Sigmoid colon (tissue), 7 donors: ENCODE measurements around the gene ZNF202. TPM values are rescaled to one million over a fixed set of nuclear protein-coding genes. Genes with fewer than 3 reads are reported as not detected.

Experiments
- DNase-seq: peaks from one replicate; pipeline ENCODE4 v3.0.0-alpha.2; 2019
- H3K27ac ChIP-seq, 4 donors: fragments of 200-600 bp; sonication (generic); one replicate each; pipeline ENCODE4 v1.5.1; 2016 to 2019; ENCODE audit warnings: mild to moderate bottlenecking in 1 of 4
- H3K27me3 ChIP-seq, 3 donors: fragments of 200-600 bp; sonication (generic); one replicate each; pipeline ENCODE4 v1.5.1; 2019; ENCODE audit warnings: mild to moderate bottlenecking in 1 of 3
- H3K36me3 ChIP-seq, 4 donors: fragments of 200-600 bp; sonication (generic); one replicate each; pipeline ENCODE4 v1.5.1; 2016 to 2019
- H3K4me1 ChIP-seq, 4 donors: fragments of 200-600 bp; sonication (generic); one replicate each; pipeline ENCODE4 v1.5.1; 2017 to 2019
- H3K4me3 ChIP-seq, 4 donors: fragments of 200-600 bp; sonication (generic); one replicate each; pipeline ENCODE4 v1.5.1; 2017 to 2019; ENCODE audit warnings: mild to moderate bottlenecking in 2 of 4, moderate library complexity in 1 of 4
- H3K9me3 ChIP-seq, 4 donors: fragments of 200-600 bp in 3 of 4; sonication (generic) in 3 of 4; one replicate each; pipeline versions ENCODE4 v1.5.1 to v1.6.1; 2013 to 2019
- CTCF ChIP-seq, 4 experiments: fragments of 450-650 bp in 3 of 4; fragments of 200-600 bp in 1 of 4; IDR thresholded peaks; one replicate each; pipeline ENCODE4 v1.5.1; 2016 to 2019; ENCODE audit warnings: antibody characterized with exemption in 4 of 4, mild to moderate bottlenecking in 3 of 4, moderate library complexity in 2 of 4
- EP300 ChIP-seq, 4 donors: sonication (generic); formaldehyde crosslinking; IDR thresholded peaks; one replicate each; pipeline ENCODE4 v1.6.1; 2017; ENCODE audit warnings: antibody characterized with exemption in 4 of 4
- POLR2A ChIP-seq, 2 donors: fragments of 450-650 bp; IDR thresholded peaks; one replicate each; pipeline ENCODE4 v1.6.1; 2016; ENCODE audit warnings: antibody characterized with exemption in 2 of 2, mild to moderate bottlenecking in 2 of 2, moderate library complexity in 2 of 2
- POLR2AphosphoS5 ChIP-seq, 4 donors: sonication (generic); formaldehyde crosslinking; IDR thresholded peaks; one replicate each; pipeline ENCODE4 v1.6.1; 2017; ENCODE audit warnings: antibody characterized with exemption in 4 of 4
- WGBS, 2 donors: extraction: QIAGEN DNeasy Blood & Tissue Kit; methylation state at CpG; one replicate each; pipeline ENCODE4 v1.1.7; 2013; 5-methylcytosine and 5-hydroxymethylcytosine counted together
- intact Hi-C: fragments of 100-400 bp; cut with DNase I; formaldehyde crosslinking; loops from one replicate; pipeline ENCODE4 v1.15.1; 2023
- polyA plus RNA-seq, 3 donors: library from polyadenylated mRNA; stranded (reverse); fragments of 200-250 nt; gene quantifications; one replicate each; pipeline ENCODE4 v1.2.3, GENCODE V29; 2013
- total RNA-seq, 4 donors: library from RNA; depleted of rRNA; stranded (reverse); fragments of >200 nt; gene quantifications; one replicate each; pipeline ENCODE4 v1.1.0, GENCODE V29; 2016
- donor health status: healthy with polysubstance abuse.
- donor health status: Bipolar disorder and iron deficiency.
- donor health status: healthy.

Gene ZNF202
- total and polyA plus RNA-seq, 7 donors, result 1.2 to 8.1 (median 6.3) TPM

GRCh38 chr11:123770712-123771111 lies 29.3 kb upstream of the ZNF202 start:
- DNase-seq, result no peak
- no peaks in the 10 kb centered on the region for H3K27me3 ChIP-seq
- H3K4me1 ChIP-seq, result no peaks in the 10 kb centered on the region
- H3K4me3 ChIP-seq, result no peak overlapping the region
- H3K36me3 ChIP-seq, result no peaks in the 10 kb centered on the region
- H3K27ac ChIP-seq, result no peak overlapping the region
- intact Hi-C loops, result no loop called here
- no peaks in the 10 kb centered on the region for H3K9me3 ChIP-seq
- no peak for TF ChIP-seq CTCF (IDR thresholded peaks at IDR 0.05)
- TF ChIP-seq EP300 (IDR thresholded peaks at IDR 0.05), result no peak
- TF ChIP-seq POLR2AphosphoS5 (IDR thresholded peaks at IDR 0.05), result no peak
- TF ChIP-seq POLR2A (IDR thresholded peaks at IDR 0.05), result no peak

DNA sequence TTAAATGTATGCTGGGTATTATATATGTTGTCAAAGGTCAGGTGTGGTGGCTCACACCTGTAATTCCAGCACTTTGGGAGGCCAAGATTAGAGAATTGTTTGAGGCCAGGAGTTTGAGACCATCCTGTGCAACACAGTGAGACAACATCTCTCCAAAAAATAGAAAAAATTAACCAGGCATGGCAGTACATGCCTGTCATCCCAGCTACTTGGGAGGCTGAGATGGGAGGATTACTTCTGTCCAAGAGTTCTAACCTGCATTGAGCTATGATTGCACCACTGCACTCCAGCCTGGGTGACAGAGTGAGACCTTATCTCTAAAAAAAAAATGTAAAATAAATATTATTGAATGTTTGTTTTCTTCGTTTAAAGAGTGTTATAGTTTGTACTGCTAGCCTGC lies 24.1 kb upstream of the ZNF202 start:
- Histone ChIP-seq H3K9me3 (peaks cover 0 to 6% (median 3%) of the 10 kb centered on the region in 4 donors), H3K4me1 (no peaks in the 10 kb centered on the region), H3K27me3 (no peaks in the 10 kb centered on the region), H3K36me3 (no peaks in the 10 kb centered on the region), H3K4me3 (no peak overlapping the region), H3K27ac (no peak overlapping the region)
- WGBS, 2 donors, result 17 to 56% methylated on average over 1 of the region's 1 CpG
- TF ChIP-seq POLR2AphosphoS5 (IDR thresholded peaks at IDR 0.05) (no peak), CTCF (IDR thresholded peaks at IDR 0.05) (no peak), EP300 (IDR thresholded peaks at IDR 0.05) (no peak), POLR2A (IDR thresholded peaks at IDR 0.05) (no peak)
- DNase-seq, result no peak
- intact Hi-C loops, result no loop called here

DNA sequence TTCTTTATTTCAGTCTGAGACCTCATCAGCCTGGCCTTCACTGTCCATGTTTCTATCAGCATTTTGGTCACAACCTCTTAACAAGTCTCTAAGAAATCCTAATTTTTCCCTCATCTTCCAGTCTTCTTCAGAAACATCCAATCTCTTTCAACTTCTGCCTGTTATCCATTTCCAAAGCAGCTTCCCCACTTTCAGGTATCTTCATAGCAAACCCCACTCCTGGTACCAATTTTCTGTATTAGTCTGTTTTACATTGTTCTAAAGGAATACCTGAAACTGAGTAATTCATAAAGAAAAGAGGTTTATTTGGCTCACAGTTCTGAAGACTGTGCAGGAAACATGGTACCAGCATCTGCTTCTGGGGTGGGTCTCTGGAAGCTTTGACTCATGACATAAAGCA lies 21.0 kb upstream of the ZNF202 start:
- H3K4me1 ChIP-seq, result no peaks in the 10 kb centered on the region
- H3K9me3 ChIP-seq, result peaks cover 0 to 6% (median 3%) of the 10 kb centered on the region in 4 donors
- no peak for DNase-seq
- no peaks in the 10 kb centered on the region for H3K27me3 ChIP-seq
- H3K4me3 ChIP-seq, result no peak overlapping the region
- intact Hi-C loops, result no loop called here
- no peak overlapping the region for H3K27ac ChIP-seq
- no peak for TF ChIP-seq CTCF (IDR thresholded peaks at IDR 0.05)
- TF ChIP-seq POLR2AphosphoS5 (IDR thresholded peaks at IDR 0.05), result no peak
- TF ChIP-seq POLR2A (IDR thresholded peaks at IDR 0.05), result no peak
- no peak for TF ChIP-seq EP300 (IDR thresholded peaks at IDR 0.05)
- H3K36me3 ChIP-seq, result no peaks in the 10 kb centered on the region

- intact Hi-C loops, result no loop called here
- no peaks in the 10 kb centered on the region for H3K27me3 ChIP-seq
- H3K4me1 ChIP-seq, result no peaks in the 10 kb centered on the region
- no peak overlapping the region for H3K4me3 ChIP-seq
- TF ChIP-seq POLR2AphosphoS5 (IDR thresholded peaks at IDR 0.05), result no peak
- no peak for TF ChIP-seq POLR2A (IDR thresholded peaks at IDR 0.05)
- TF ChIP-seq CTCF (IDR thresholded peaks at IDR 0.05), result no peak
- TF ChIP-seq EP300 (IDR thresholded peaks at IDR 0.05), result no peak
- H3K9me3 ChIP-seq, result peaks cover 0 to 6% (median 3%) of the 10 kb centered on the region in 4 donors
- no peak for DNase-seq
- H3K27ac ChIP-seq, result no peak overlapping the region
- H3K36me3 ChIP-seq, result no peaks in the 10 kb centered on the region
- WGBS, 2 donors, result 83 to 97% methylated on average over 1 of the region's 1 CpG
These were observed 19.4 kb upstream of the ZNF202 start for GRCh38 chr11:123760894-123761293.

- no peak for TF ChIP-seq EP300 (IDR thresholded peaks at IDR 0.05)
- no peak for TF ChIP-seq POLR2A (IDR thresholded peaks at IDR 0.05)
- no peak for TF ChIP-seq POLR2AphosphoS5 (IDR thresholded peaks at IDR 0.05)
- no peak for TF ChIP-seq CTCF (IDR thresholded peaks at IDR 0.05)
These were observed 16.5 kb upstream of the ZNF202 start for GRCh38 chr11:123757976-123758375.

More at GRCh38 chr11:123757976-123758375, 16.5 kb upstream of the ZNF202 start:
- Histone ChIP-seq H3K27me3 (no peaks in the 10 kb centered on the region), H3K36me3 (no peaks in the 10 kb centered on the region), H3K4me1 (no peaks in the 10 kb centered on the region), H3K27ac (no peak overlapping the region), H3K9me3 (peaks cover 0 to 6% (median 3%) of the 10 kb centered on the region in 4 donors), H3K4me3 (no peak overlapping the region)
- WGBS, 2 donors, result 84 to 90% methylated on average over 3 of the region's 3 CpGs
- DNase-seq, result no peak
- intact Hi-C loops, result no loop called here
